ENCODE measurements around the gene ELMOD1.
A peak's percentile ranks its signal among the peaks of the same experiment; 100 is the strongest.
"Not testable (repeated sequence)": the region's sequence is repeated elsewhere in the genome, so short reads cannot be mapped to it uniquely, and the experiment has no call there.

The ELMOD1 gene

DNA sequence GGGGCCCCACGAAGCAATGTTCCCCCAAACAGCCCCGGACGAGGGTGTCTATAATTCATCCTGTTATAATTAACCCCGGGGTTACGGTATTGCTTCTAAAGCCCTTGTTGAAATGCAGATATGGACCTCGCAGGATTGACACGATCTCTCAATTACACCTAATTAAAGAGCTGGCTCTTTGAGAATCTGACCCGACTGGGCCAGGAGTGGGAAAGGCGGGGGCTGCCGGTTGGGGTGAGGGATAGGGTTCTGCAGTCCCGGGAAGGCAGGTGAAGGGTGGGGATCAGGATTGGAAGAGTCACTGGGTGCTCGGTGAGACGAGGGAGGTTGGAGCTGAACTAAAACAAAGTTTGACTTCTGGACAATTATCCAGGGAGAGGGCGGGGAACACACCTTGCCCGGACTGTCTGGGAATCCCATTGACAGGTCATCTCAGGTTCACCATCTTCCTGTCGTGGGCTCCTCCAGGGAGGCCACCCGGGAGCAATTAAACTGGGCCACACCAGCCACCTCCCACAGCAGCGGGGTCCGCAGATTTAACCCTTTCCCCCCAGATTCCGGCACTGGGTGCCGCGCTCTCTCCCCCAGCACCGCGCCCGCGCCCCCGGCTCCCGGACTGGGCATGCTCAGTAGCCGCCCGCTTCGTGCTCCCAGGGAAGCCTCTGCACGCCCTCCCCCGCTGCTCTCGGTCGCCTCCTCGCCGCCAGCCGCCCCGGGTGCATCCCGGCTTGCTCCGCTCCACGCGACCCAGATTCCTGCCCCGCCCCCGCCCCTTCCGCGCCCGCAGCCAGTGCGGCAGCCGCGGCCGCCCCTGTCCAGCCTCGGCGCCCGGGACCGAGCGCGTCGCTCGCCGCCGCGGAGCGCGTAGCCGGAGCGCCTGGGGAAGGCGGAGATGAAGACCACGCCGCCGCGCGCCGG is at the start of gene ELMOD1:
Gene ELMOD1 (plus strand): TSS at position 688 of the 918 bp plus-strand sequence. CDS start 27,043 bp downstream, outside the sequence.
- DNase-seq: no peak

DNA sequence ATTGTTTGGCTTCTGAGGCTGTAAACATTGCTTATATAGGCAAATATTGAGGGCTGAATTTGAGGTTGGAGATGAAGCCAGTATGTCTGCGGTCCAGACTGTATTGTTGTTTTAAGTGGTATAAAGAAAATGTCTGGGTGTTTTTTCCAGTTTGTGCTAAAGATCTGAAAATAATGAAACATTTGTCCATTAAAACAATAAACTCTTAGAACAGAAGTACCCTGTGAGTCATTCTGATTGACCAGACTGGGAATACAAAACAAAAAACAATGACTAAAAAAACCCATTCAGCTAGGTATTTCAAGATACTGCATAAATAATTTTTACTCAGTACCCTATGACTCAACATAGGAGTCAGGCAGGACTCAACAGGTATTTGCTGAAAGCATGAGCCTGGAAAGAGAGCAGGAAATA is 45.8 kb upstream of the ELMOD1 start:
- DNase-seq: no peak

GRCh38 chr11:107547961-107548360 is 43.0 kb upstream of the ELMOD1 start:
- no peak for DNase-seq

GRCh38 chr11:107549253-107549953 is 41.5 kb upstream of the ELMOD1 start:
- no peak for DNase-seq

- no peak for DNase-seq
Measured at GRCh38 chr11:107549954-107550285, 41.0 kb upstream of the ELMOD1 start.

DNA sequence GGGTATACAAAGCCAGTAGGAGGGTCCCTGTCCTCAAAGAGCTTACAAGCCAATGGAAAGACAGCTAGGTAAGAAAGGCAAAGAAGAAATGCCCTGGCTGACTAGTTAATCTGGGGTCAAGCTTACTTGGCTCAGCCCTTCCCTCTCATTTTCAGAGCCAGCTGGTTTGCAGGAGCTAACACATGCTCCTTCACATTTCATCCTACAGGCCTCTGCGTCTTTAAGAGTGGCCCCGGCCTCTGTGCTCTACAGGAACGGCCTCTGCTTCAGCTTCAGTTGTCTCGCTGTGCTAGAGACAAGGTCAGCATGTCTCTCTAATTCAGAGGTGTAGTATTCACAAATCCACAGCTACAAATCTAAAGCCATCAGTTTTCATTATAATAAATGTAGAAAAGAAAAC is 40.6 kb upstream of the ELMOD1 start:
- DNase-seq: no peak

- no peak for DNase-seq
Measured at GRCh38 chr11:107561688-107562087, 29.3 kb upstream of the ELMOD1 start.

DNA sequence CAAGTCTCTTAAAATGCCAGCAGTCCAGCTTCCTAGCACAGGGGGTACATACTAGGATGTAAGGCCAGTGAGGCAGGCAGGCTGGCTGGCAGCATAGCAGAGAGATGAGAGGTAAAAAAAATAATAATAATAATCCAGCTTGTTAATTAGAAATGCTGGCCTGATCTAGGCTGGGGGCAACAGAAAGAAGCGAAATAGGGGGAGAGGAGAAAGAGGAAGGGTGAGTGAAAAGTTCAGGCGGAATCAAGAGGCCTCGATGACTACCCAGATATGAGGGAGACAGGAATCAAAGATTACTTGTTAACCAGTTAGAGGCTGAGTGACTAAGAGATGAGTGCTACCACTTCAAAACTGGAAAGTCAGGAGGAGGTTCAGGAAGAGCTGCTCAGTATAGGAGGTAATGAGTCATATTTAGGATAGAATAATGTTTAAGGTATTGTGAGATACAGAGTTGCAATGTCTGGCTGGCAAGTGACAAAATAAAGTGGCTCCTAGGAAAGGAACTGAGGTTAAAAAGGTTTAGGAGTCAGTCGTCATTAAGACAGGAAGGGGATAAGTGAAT is 28.2 kb upstream of the ELMOD1 start:
- no peak for DNase-seq

GRCh38 chr11:107563702-107564101 is 27.2 kb upstream of the ELMOD1 start:
- no peak for DNase-seq

- DNase-seq: no peak
Measured at GRCh38 chr11:107564877-107565218, 26.1 kb upstream of the ELMOD1 start.

DNA sequence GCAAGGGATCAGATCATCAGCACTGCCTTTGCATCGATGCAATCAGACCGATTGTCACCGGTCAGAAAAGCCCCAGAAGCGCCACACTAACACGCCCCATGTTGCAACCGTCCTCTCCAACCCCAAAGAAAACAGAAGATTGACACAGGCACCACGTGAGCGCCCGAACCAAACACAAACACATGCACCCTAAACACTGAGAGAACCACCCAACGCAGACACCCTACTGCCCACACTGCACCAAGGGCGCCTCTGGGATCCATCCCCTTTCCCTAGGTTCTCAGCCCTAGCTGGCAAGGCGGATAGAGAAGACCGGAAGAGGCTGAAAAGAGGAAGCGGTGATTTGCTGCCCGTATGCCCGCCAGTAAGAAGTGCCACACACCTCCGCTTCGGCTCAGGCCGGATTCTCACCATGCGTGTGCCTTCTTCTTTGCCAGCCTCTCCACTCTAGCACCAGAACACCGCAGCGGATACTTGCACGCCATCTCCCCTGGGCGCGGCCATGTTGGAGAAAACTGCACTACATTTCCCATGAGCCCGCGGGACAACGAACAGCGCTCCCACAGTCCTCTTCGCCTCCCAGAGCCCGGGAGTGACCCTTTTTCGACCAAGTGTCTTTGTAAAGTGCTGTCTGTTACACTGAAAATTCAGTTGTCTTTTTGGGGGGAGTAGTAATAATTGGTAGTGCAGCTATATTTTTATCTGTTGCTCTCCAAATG is 25.6 kb upstream of the ELMOD1 start, which contains the start of gene ALKBH8:
Gene ALKBH8 (minus strand): TSS at position 517 of the 719 bp plus-strand sequence. CDS start 4,842 bp downstream, outside the sequence.
- DNase-seq: peak; percentile 49

GRCh38 chr11:107565955-107566501 is 24.9 kb upstream of the ELMOD1 start:
- not testable (repeated sequence) for DNase-seq

- DNase-seq: no peak
Measured at GRCh38 chr11:107566569-107566968, 24.4 kb upstream of the ELMOD1 start.

- DNase-seq: no peak
Measured at GRCh38 chr11:107567739-107568335, 23.1 kb upstream of the ELMOD1 start.

DNA sequence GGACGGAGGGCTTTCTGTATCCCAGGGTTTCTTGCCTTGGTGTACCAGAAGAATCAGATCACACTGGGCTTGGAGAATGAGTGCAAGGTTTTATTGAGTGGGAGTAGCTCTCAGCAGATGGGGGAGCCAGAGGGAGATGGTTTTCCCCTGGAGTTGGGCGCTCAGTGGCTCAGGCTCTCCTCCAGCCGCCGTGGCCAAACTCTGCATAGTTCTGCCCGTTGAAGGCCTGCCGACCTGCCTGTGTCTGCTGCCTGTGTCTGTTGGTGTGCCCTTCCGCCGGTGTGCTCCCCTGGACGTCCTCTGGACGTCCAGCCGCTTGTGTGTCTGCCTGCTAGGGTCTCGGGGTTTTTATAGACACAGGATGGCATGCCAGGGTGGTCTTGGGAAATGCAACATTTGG is 20.9 kb upstream of the ELMOD1 start:
- DNase-seq: no peak

- no peak for DNase-seq
Measured at GRCh38 chr11:107573438-107573837, 17.5 kb upstream of the ELMOD1 start.

- DNase-seq: not testable (repeated sequence)
Measured at GRCh38 chr11:107576497-107577345, 14.2 kb upstream of the ELMOD1 start.

DNA sequence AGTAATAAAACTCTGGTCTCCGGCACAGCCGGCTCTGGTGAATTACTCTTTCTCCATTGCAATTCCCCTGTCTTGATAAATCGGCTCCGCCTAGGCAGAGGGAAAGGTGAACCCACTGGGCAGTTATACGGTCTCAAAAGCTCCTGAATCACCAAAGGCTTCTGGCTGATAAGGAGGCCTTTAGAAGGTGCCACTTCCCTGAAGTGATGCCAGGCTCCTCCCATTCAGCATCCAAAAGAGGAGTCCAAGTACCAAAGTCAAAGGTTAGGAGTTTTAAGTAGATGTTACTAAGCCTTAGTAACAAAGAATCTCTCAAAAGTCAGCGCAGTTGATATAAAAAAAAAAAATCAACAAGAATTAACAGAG is 13.6 kb upstream of the ELMOD1 start:
- DNase-seq: no peak

GRCh38 chr11:107579169-107579568 is 11.8 kb upstream of the ELMOD1 start:
- DNase-seq: not testable (repeated sequence)

- no peak for DNase-seq
Measured at GRCh38 chr11:107581147-107581546, 9.8 kb upstream of the ELMOD1 start.

DNA sequence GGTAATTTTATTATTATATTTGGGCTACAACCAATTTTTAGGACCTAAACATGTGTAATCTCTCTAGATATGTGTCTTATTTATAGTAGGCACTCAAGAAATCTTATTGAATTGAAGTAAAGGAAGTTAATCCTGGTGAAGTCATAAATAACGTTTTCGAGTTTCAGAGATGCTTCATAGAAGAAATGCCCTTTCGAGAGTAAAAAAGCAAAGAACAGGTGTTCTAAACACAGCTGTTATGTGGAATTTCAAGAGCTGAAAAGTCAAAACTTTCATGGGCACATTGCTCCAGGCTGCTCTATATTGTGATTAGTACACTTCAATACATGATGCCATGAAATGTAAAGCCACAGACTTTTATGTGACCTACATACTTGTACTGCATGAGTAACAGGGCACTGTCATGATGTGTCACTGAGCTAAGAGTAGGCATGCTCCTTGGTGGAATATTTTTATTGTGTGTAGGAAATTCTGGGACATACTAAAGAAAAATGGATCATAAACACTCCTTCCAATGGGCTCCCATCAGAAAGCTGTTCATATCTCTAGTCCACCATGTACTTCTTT is 7.2 kb upstream of the ELMOD1 start:
- no peak for DNase-seq
